ENCODE data around the gene GOLGA8R.
A peak's percentile ranks its signal among the peaks of the same experiment; 100 is the strongest.
"Not testable (repeated sequence)": the region's sequence is repeated elsewhere in the genome, so short reads cannot be mapped to it uniquely, and the experiment has no call there.

The GOLGA8R gene

GRCh38 chr15:30368271-30368670 lies 45.8 kb downstream of the GOLGA8R start:
- H3K4me1 ChIP-seq; H3K27me3 ChIP-seq; DNase-seq; H3K9me3 ChIP-seq; H3K36me3 ChIP-seq; H3K4me3 ChIP-seq (ENCODE audit: low read depth, low read length): not testable (repeated sequence)

- not testable (repeated sequence) for H3K36me3 ChIP-seq; H3K9me3 ChIP-seq; H3K27me3 ChIP-seq; H3K4me1 ChIP-seq; H3K4me3 ChIP-seq (ENCODE audit: low read depth, low read length)
- peak; percentile 3 for DNase-seq
Measured at GRCh38 chr15:30367246-30367645, 46.8 kb downstream of the GOLGA8R start.

GRCh38 chr15:30361404-30361803 lies 52.7 kb downstream of the GOLGA8R start:
- H3K9me3 ChIP-seq; DNase-seq; H3K36me3 ChIP-seq; H3K4me3 ChIP-seq (ENCODE audit: low read depth, low read length); H3K27me3 ChIP-seq; H3K4me1 ChIP-seq: not testable (repeated sequence)

GRCh38 chr15:30360990-30361389 lies 53.1 kb downstream of the GOLGA8R start:
- H3K4me3 ChIP-seq (ENCODE audit: low read depth, low read length); H3K4me1 ChIP-seq; H3K9me3 ChIP-seq; H3K36me3 ChIP-seq; H3K27me3 ChIP-seq; DNase-seq: not testable (repeated sequence)

GRCh38 chr15:30355043-30355442 lies 59.0 kb downstream of the GOLGA8R start:
- not testable (repeated sequence) for H3K36me3 ChIP-seq; H3K4me1 ChIP-seq; H3K4me3 ChIP-seq (ENCODE audit: low read depth, low read length); H3K9me3 ChIP-seq; H3K27me3 ChIP-seq; DNase-seq

All from BE2C (cell line).